CD14-positive monocyte (primary cell): ENCODE data around the gene DCPS. TPM values are rescaled to one million over a fixed set of nuclear protein-coding genes. Genes with fewer than 3 reads are reported as not detected.
A peak's percentile ranks its signal among the peaks of the same experiment; 100 is the strongest.

Source experiments
- DNase-seq, 3 donors: peaks; one replicate each; pipeline ENCODE4 v3.0.0-alpha.2; 2011 to 2022
- H2AFZ ChIP-seq: 2 replicates; pipeline ENCODE4 v1.6.0; 2012; ENCODE audit warnings: mild to moderate bottlenecking, low read depth, low read length, inconsistent platforms; ENCODE audit not compliant: insufficient read depth, poor library complexity, severe bottlenecking
- H3K27ac ChIP-seq, 2 donors: 1 replicate in 1 of 2; 2 replicates in 1 of 2; pipeline ENCODE4 v1.5.1; 2012 to 2013; ENCODE audit warnings: low read length in 2 of 2, control low read depth in 1 of 2, inconsistent platforms in 1 of 2, low read depth in 1 of 2, mild to moderate bottlenecking in 1 of 2
- H3K27me3 ChIP-seq, 2 donors: one replicate each; pipeline versions ENCODE4 v1.6.0 to v1.6.1; 2011 to 2013; ENCODE audit warnings: low read length in 2 of 2; ENCODE audit not compliant: control insufficient read depth in 2 of 2, insufficient read depth in 2 of 2
- H3K36me3 ChIP-seq, 2 donors: replicated peaks in 1 of 2; 1 replicate in 1 of 2; 2 replicates in 1 of 2; pipeline versions ENCODE4 v1.5.1 to v1.6.1; 2012 to 2013; ENCODE audit warnings: low read length in 2 of 2, control low read depth in 1 of 2, inconsistent platforms in 1 of 2, mild to moderate bottlenecking in 1 of 2; ENCODE audit not compliant: insufficient read depth in 2 of 2, control insufficient read depth in 1 of 2
- H3K4me1 ChIP-seq, 2 donors: 1 replicate in 1 of 2; 2 replicates in 1 of 2; pipeline versions ENCODE4 v1.5.1 to v1.6.1; 2012 to 2013; ENCODE audit warnings: low read length in 2 of 2, control low read depth in 1 of 2, inconsistent platforms in 1 of 2, mild to moderate bottlenecking in 1 of 2, moderate library complexity in 1 of 2; ENCODE audit not compliant: insufficient read depth in 2 of 2, control insufficient read depth in 1 of 2
- H3K4me2 ChIP-seq: replicated peaks from 2 replicates; pipeline ENCODE3; 2012; ENCODE audit warnings: low read length, moderate library complexity, mild to moderate bottlenecking; ENCODE audit not compliant: poor library complexity, severe bottlenecking; ENCODE audit errors: extremely low read depth
- H3K4me3 ChIP-seq, 3 experiments: fragments of 200-600 bp in 1 of 3; sonication (generic) in 1 of 3; replicated peaks in 1 of 3; 1 replicate in 2 of 3; 2 replicates in 1 of 3; pipeline ENCODE4 v1.5.1; 2011 to 2013; ENCODE audit warnings: low read length in 3 of 3, mild to moderate bottlenecking in 3 of 3, control low read depth in 2 of 3, low read depth in 2 of 3, inconsistent platforms in 1 of 3, moderate library complexity in 1 of 3
- H3K79me2 ChIP-seq: 2 replicates; pipeline ENCODE4 v1.6.0; 2012; ENCODE audit warnings: mild to moderate bottlenecking, control low read depth, inconsistent platforms, low read length, moderate library complexity; ENCODE audit not compliant: insufficient read depth
- H3K9ac ChIP-seq: 2 replicates; pipeline ENCODE4 v1.6.0; 2017; ENCODE audit warnings: low read length, mild to moderate bottlenecking; ENCODE audit not compliant: insufficient read depth, poor library complexity, severe bottlenecking
- H3K9me3 ChIP-seq, 2 donors: replicated peaks in 1 of 2; 1 replicate in 1 of 2; 2 replicates in 1 of 2; pipeline versions ENCODE4 v1.5.1 to v1.6.1; 2012 to 2013; ENCODE audit warnings: low read length in 2 of 2, control low read depth in 1 of 2; ENCODE audit not compliant: control insufficient read depth in 1 of 2, insufficient read depth in 1 of 2
- H4K20me1 ChIP-seq: 2 replicates; pipeline ENCODE4 v1.6.0; 2012; ENCODE audit warnings: mild to moderate bottlenecking, low read length, control low read depth, moderate library complexity; ENCODE audit not compliant: insufficient read depth
- H3K27ac Mint-ChIP-seq, 7 donors: one replicate each; pipeline ENCODE4 v1.8.0; 2020; ENCODE audit warnings: mild to moderate bottlenecking in 7 of 7, mixed read lengths in 7 of 7, moderate library complexity in 6 of 7, inconsistent platforms in 2 of 7
- H3K27me3 Mint-ChIP-seq, 3 donors: one replicate each; pipeline ENCODE4 v1.8.0; 2021 to 2022; ENCODE audit warnings: low read depth in 3 of 3, mild to moderate bottlenecking in 3 of 3, mixed read lengths in 3 of 3, moderate library complexity in 3 of 3, inconsistent platforms in 1 of 3
- H3K36me3 Mint-ChIP-seq, 2 donors: one replicate each; pipeline ENCODE4 v1.8.0; 2020; ENCODE audit warnings: mixed read lengths in 2 of 2, inconsistent platforms in 1 of 2, mild to moderate bottlenecking in 1 of 2
- H3K4me1 Mint-ChIP-seq: one replicate; pipeline ENCODE4 v1.8.0; 2020; ENCODE audit warnings: mild to moderate bottlenecking, mixed read lengths
- H3K4me3 Mint-ChIP-seq, 2 donors: one replicate each; pipeline ENCODE4 v1.8.0; 2020; ENCODE audit warnings: mild to moderate bottlenecking in 2 of 2, mixed read lengths in 2 of 2, moderate library complexity in 1 of 2
- H3K9me3 Mint-ChIP-seq, 7 donors: one replicate each; pipeline ENCODE4 v1.8.0; 2020 to 2022; ENCODE audit warnings: mixed read lengths in 7 of 7, mild to moderate bottlenecking in 6 of 7, moderate library complexity in 6 of 7, inconsistent platforms in 2 of 7
- WGBS: methylation state at CpG from one replicate; pipeline ENCODE4 v1.1.5; 2013; ENCODE audit warnings: missing lambda C conversion rate; ENCODE audit not compliant: insufficient coverage; 5-methylcytosine and 5-hydroxymethylcytosine counted together
- intact Hi-C, 2 donors: fragments of 100-400 bp; cut with micrococcal nuclease; formaldehyde crosslinking; loops; one replicate each; pipeline versions ENCODE4 v1.15.0 to v1.15.1; 2023
- polyA plus RNA-seq, 3 donors: library from polyadenylated mRNA; depleted of rRNA in 1 of 3; unstranded in 2 of 3; stranded (reverse) in 1 of 3; fragments of 300-500 nt in 2 of 3; fragments of >200 nt in 1 of 3; fragmentation: Illumina TruSeq in 2 of 3; gene quantifications; 1 replicate in 2 of 3; 2 replicates in 1 of 3; pipeline ENCODE4 v1.2.3, GENCODE V29; 2012 to 2021
- TF ChIP-seq, protein P1 (sequence below): fragments of 200-600 bp; IDR thresholded peaks from one replicate; pipeline ENCODE4 v1.8.0; 2022; ENCODE audit warnings: antibody characterized with exemption, mild to moderate bottlenecking

Gene DCPS
- polyA plus RNA-seq, 3 donors, result 26.3 to 30.7 (median 30.4) TPM

DNA sequence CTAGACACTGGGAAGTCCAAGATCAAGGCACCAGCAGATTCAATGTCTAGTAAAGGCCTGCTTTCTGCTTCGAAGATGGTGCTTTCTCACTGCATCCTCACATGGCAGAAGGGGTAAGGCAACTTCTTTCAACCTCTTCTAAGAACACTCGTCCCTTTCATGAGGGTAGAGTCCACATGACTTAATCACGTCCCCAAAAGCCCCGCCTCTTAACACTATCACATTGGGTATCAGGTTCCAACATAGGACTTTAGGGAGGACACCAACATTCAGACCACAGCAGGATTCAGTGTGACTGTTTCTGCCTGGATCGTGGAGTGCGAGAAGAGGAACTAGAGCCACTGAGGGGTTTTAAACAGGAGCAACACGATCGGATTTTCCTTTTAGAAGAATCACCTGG is 24.7 kb upstream of the DCPS start:
- H3K27me3 Mint-ChIP-seq, result peaks cover 0 to 4% (median 2%) of the 10 kb centered on the region in 3 donors
- H3K79me2 ChIP-seq, result peaks cover 26% of the 10 kb centered on the region
- no peaks in the 10 kb centered on the region for H3K9me3 ChIP-seq
- H3K9me3 Mint-ChIP-seq, result peaks cover 0 to 3% (median 0%) of the 10 kb centered on the region in 7 donors
- peaks cover 33 to 42% of the 10 kb centered on the region in 2 donors for H3K36me3 Mint-ChIP-seq
- WGBS, result 76% methylated on average over 5 of the region's 8 CpGs
- H3K4me3 Mint-ChIP-seq, result no peak overlapping the region
- H3K27ac ChIP-seq, result no peak overlapping the region
- H3K36me3 ChIP-seq, result peaks cover 12 to 31% of the 10 kb centered on the region in 2 donors
- peak overlapping the region in 6 of 7 donors; percentile 2 to 96 (median 94) for H3K27ac Mint-ChIP-seq
- no peak for DNase-seq
- peaks cover 2% of the 10 kb centered on the region for H4K20me1 ChIP-seq
- intact Hi-C loops, result no loop called here
- no peak overlapping the region for H3K9ac ChIP-seq
- TF ChIP-seq, protein P1, sequence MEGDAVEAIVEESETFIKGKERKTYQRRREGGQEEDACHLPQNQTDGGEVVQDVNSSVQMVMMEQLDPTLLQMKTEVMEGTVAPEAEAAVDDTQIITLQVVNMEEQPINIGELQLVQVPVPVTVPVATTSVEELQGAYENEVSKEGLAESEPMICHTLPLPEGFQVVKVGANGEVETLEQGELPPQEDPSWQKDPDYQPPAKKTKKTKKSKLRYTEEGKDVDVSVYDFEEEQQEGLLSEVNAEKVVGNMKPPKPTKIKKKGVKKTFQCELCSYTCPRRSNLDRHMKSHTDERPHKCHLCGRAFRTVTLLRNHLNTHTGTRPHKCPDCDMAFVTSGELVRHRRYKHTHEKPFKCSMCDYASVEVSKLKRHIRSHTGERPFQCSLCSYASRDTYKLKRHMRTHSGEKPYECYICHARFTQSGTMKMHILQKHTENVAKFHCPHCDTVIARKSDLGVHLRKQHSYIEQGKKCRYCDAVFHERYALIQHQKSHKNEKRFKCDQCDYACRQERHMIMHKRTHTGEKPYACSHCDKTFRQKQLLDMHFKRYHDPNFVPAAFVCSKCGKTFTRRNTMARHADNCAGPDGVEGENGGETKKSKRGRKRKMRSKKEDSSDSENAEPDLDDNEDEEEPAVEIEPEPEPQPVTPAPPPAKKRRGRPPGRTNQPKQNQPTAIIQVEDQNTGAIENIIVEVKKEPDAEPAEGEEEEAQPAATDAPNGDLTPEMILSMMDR, result no peak
- peak overlapping the region; percentile 20 for H2AFZ ChIP-seq
- no peaks in the 10 kb centered on the region for H3K27me3 ChIP-seq
- H3K4me1 Mint-ChIP-seq, result peaks cover 43% of the 10 kb centered on the region
- no peak overlapping the region for H3K4me2 ChIP-seq
- H3K4me3 ChIP-seq, result no peak overlapping the region
- H3K4me1 ChIP-seq, result peaks cover 39 to 44% of the 10 kb centered on the region in 2 donors

DNA sequence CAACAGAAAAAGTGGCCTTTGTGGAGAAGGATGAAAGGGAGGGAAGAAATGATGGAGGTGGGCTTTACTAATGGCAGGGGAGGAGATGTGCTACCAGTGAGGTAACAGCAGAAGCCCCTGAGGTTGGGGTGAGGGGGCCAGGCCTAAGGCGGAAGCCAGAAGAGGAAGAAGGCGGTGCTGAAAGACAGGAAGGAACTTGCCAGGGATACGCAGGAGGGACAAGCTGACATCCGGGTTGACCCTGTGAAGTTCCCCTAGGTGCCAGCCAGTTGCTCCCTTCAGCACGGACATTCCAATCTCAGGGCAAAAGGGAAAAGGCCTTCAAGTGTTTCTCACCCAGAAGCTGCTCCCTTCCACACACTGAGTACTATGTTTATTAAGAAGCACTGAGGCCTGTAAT is 23.3 kb upstream of the DCPS start:
- Histone ChIP-seq H3K9me3 (no peaks in the 10 kb centered on the region), H3K4me2 (peak overlapping the region; percentile 80), H4K20me1 (peaks cover 11% of the 10 kb centered on the region), H3K27ac (peak overlapping the region; percentile 71 to 93), H3K9ac (peak overlapping the region; percentile 40), H3K79me2 (peaks cover 38% of the 10 kb centered on the region), H3K27me3 (no peaks in the 10 kb centered on the region), H3K4me3 (peak overlapping the region in 1 of 3 experiments; percentile 85), H3K4me1 (peaks cover 49 to 59% of the 10 kb centered on the region in 2 donors), H3K36me3 (peaks cover 3 to 18% of the 10 kb centered on the region in 2 donors), H2AFZ (peak overlapping the region; percentile 51)
- peaks cover 0 to 2% (median 0%) of the 10 kb centered on the region in 7 donors for H3K9me3 Mint-ChIP-seq
- TF ChIP-seq, protein P1, result no peak
- peak; percentile 51 to 80 (median 75) for DNase-seq
- peaks cover 0 to 4% (median 2%) of the 10 kb centered on the region in 3 donors for H3K27me3 Mint-ChIP-seq
- H3K4me3 Mint-ChIP-seq, result peak overlapping the region; percentile 57 to 67
- H3K36me3 Mint-ChIP-seq, result peaks cover 21 to 28% of the 10 kb centered on the region in 2 donors
- peak overlapping the region; percentile 80 to 98 (median 95) for H3K27ac Mint-ChIP-seq
- intact Hi-C loops, result no loop called here
- H3K4me1 Mint-ChIP-seq, result peaks cover 56% of the 10 kb centered on the region
- 0% methylated on average over 5 of the region's 5 CpGs for WGBS
